Measurements from ENCODE around the gene KIF15.
"Not testable (repeated sequence)": the region's sequence is repeated elsewhere in the genome, so short reads cannot be mapped to it uniquely, and the experiment has no call there.

The KIF15 gene

GRCh38 chr3:44761424-44762169 lies at the start of gene KIF15, which contains the start of gene KIAA1143:
TSS of gene KIF15 (plus strand) at chr3:44761794. CDS start at chr3:44761866, 72 bp downstream.
TSS of gene KIAA1143 (minus strand) at chr3:44761619. CDS start at chr3:44761602, 17 bp downstream.
- peak; percentile 81 to 93 for DNase-seq

GRCh38 chr3:44712455-44713075 lies 49.0 kb upstream of the KIF15 start, which contains the start of gene ZNF502:
TSS of gene ZNF502 (plus strand) at chr3:44712660. CDS start at chr3:44720262, 7,602 bp downstream.
- DNase-seq = peak; percentile 30 to 71

- DNase-seq = no peak
These were observed 40.1 kb upstream of the KIF15 start for GRCh38 chr3:44721231-44722102.

- no peak for DNase-seq
These were observed 39.5 kb upstream of the KIF15 start for GRCh38 chr3:44722103-44722401.

GRCh38 chr3:44729384-44729910 lies 32.1 kb upstream of the KIF15 start, which contains the start of gene ZNF501:
TSS of gene ZNF501 (plus strand) at chr3:44729635. CDS start at chr3:44734422, 4,787 bp downstream.
- peak; percentile 57 to 78 for DNase-seq

GRCh38 chr3:44734646-44735168 lies 26.9 kb upstream of the KIF15 start:
- DNase-seq = no peak

GRCh38 chr3:44761101-44761423 lies 532 bp upstream of the KIF15 start:
- no peak for DNase-seq

- no peak for DNase-seq
These were observed 630 bp downstream of the KIF15 start for GRCh38 chr3:44762170-44762677.

GRCh38 chr3:44762690-44763089 lies 1.1 kb downstream of the KIF15 start:
- no peak for DNase-seq

GRCh38 chr3:44764248-44764647 lies 2.7 kb downstream of the KIF15 start:
- DNase-seq = no peak

GRCh38 chr3:44771424-44772098 lies 10.0 kb downstream of the KIF15 start:
- no peak for DNase-seq

GRCh38 chr3:44772099-44772442 lies 10.5 kb downstream of the KIF15 start:
- no peak for DNase-seq

- no peak for DNase-seq
These were observed 21.3 kb downstream of the KIF15 start for GRCh38 chr3:44782891-44783290.

GRCh38 chr3:44795197-44795596 lies 33.6 kb downstream of the KIF15 start:
- no peak for DNase-seq

- no peak for DNase-seq
These were observed 40.4 kb downstream of the KIF15 start for GRCh38 chr3:44802011-44802410.

- no peak for DNase-seq
These were observed 41.7 kb downstream of the KIF15 start for GRCh38 chr3:44803298-44803697.

GRCh38 chr3:44805960-44806359 lies 44.4 kb downstream of the KIF15 start:
- no peak for DNase-seq

- no peak for DNase-seq
These were observed 53.2 kb downstream of the KIF15 start for GRCh38 chr3:44814751-44815150.

- not testable (repeated sequence) for DNase-seq
These were observed 54.7 kb downstream of the KIF15 start for GRCh38 chr3:44816334-44816733.

- DNase-seq = not testable (repeated sequence)
These were observed 59.6 kb downstream of the KIF15 start for GRCh38 chr3:44821206-44821605.

- DNase-seq = no peak
These were observed 63.8 kb downstream of the KIF15 start for GRCh38 chr3:44825264-44825925.

GRCh38 chr3:44827196-44827595 lies 65.6 kb downstream of the KIF15 start:
- DNase-seq = no peak
